Loucy (cell line): ENCODE data around the gene AGPS.
A peak's percentile ranks its signal among the peaks of the same experiment; 100 is the strongest.

Experiments
- H2AFZ ChIP-seq: fragments of 200-600 bp; sonication (generic); 2 replicates; pipeline ENCODE4 v1.6.0; 2016; ENCODE audit warnings: antibody characterized with exemption, mild to moderate bottlenecking, low read length, moderate library complexity
- H3F3A ChIP-seq: fragments of 200-600 bp; 2 replicates; pipeline ENCODE4 v1.6.0; 2016; ENCODE audit warnings: antibody characterized with exemption, low read depth, mild to moderate bottlenecking
- H3K27me3 ChIP-seq: fragments of 200-600 bp; sonication (generic); 2 replicates; pipeline ENCODE4 v1.6.1; 2014; ENCODE audit warnings: low read length, mild to moderate bottlenecking; ENCODE audit not compliant: insufficient read depth, poor library complexity, severe bottlenecking
- H3K36me3 ChIP-seq: fragments of 200-600 bp; sonication (generic); 2 replicates; pipeline ENCODE4 v1.6.1; 2016; ENCODE audit warnings: low read length; ENCODE audit not compliant: insufficient read depth
- H3K4me1 ChIP-seq: fragments of 200-600 bp; sonication (generic); 2 replicates; pipeline ENCODE4 v1.5.1; 2014; ENCODE audit warnings: low read length, mild to moderate bottlenecking; ENCODE audit not compliant: insufficient read depth, poor library complexity, severe bottlenecking
- H3K4me2 ChIP-seq: fragments of 200-600 bp; sonication (generic); 2 replicates; pipeline ENCODE4 v1.6.0; 2014; ENCODE audit warnings: antibody characterized with exemption, low read length, low read depth, mild to moderate bottlenecking; ENCODE audit not compliant: poor library complexity, severe bottlenecking
- H3K4me3 ChIP-seq: fragments of 200-600 bp; sonication (generic); 2 replicates; pipeline ENCODE4 v1.5.1; 2014; ENCODE audit warnings: low read length, mild to moderate bottlenecking, mixed read lengths; ENCODE audit not compliant: poor library complexity, severe bottlenecking
- H3K79me2 ChIP-seq: fragments of 200-600 bp; sonication (generic); 2 replicates; pipeline ENCODE4 v1.6.1; 2014; ENCODE audit warnings: low read length; ENCODE audit not compliant: insufficient read depth
- H3K9ac ChIP-seq: fragments of 200-600 bp; sonication (generic); 2 replicates; pipeline ENCODE4 v1.6.0; 2014; ENCODE audit warnings: mild to moderate bottlenecking, low read depth, low read length, moderate library complexity; ENCODE audit not compliant: poor library complexity, severe bottlenecking
- H3K9me2 ChIP-seq: fragments of 200-600 bp; sonication (generic); replicated peaks from 2 replicates; pipeline ENCODE4 v1.6.1; 2016; ENCODE audit warnings: low read depth, low read length, mixed read lengths
- H3K9me3 ChIP-seq: fragments of 200-600 bp; sonication (generic); 2 replicates; pipeline ENCODE4 v1.6.1; 2014; ENCODE audit warnings: mild to moderate bottlenecking, antibody characterized with exemption, low read length, low read depth; ENCODE audit not compliant: insufficient read depth
- H4K20me1 ChIP-seq: fragments of 200-600 bp; sonication (generic); 2 replicates; pipeline ENCODE4 v1.6.0; 2014; ENCODE audit warnings: antibody characterized with exemption, low read length, mild to moderate bottlenecking; ENCODE audit not compliant: insufficient read depth, poor library complexity, severe bottlenecking
- EZH2phosphoT487 ChIP-seq: fragments of 200-600 bp; IDR thresholded peaks from 2 replicates; pipeline ENCODE4 v1.6.1; 2018; ENCODE audit warnings: antibody characterized with exemption, mild to moderate bottlenecking, moderate library complexity, borderline replicate concordance
- TF ChIP-seq, protein P1 (sequence below): fragments of 200-600 bp; sonication (generic); conservative IDR thresholded peaks from 2 replicates; pipeline ENCODE4 v1.5.1; 2014; ENCODE audit warnings: mild to moderate bottlenecking, antibody characterized with exemption, low read length

Gene AGPS

DNA sequence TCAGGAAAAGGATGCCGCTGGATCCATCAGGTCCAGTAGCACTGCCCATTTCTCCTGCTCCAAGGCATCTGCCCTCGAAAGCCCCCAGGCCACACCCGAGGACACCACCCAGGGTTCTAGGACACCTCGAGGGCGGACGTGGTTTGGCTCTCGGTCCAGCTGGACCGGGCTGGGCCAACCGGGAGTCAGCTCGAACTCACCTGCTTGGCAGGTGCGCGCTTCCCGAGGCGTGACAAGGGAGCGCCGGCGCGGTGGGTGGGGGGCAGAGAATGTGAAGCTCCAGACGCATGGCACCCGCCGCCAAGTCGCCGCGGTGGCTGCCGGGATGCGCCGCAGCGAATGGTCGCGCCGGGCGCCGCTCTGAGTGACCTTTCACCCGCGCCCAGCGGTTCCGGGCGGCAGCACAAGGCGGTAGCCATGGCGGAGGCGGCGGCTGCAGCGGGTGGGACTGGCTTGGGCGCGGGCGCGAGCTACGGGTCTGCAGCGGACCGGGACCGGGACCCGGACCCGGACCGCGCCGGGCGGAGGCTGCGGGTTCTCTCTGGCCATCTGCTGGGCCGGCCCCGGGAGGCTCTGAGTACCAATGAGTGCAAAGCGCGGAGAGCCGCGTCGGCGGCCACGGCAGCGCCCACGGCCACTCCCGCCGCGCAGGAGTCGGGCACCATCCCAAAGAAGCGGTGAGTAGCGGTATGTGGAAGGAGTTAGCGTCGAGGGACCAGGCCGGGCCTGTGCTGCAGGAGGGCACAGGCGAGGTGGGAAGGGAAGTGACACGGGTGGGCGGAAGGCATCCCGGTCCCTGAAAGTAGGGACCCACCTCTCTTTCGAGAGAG, at the start of gene AGPS:
AGPS (plus strand) TSS at position 401 of the 830 bp plus-strand sequence; CDS start at position 418, 17 bp downstream.
- Histone ChIP-seq H3K27me3 (peaks cover 7% of the 10 kb centered on the region), H3F3A (no peaks in the 10 kb centered on the region), H4K20me1 (peaks cover 41% of the 10 kb centered on the region), H3K79me2 (peaks cover 62% of the 10 kb centered on the region), H3K4me3 (peak within 1 kb of the TSS; percentile 93), H2AFZ (peak within 1 kb of the TSS; percentile 97), H3K4me2 (peak within 1 kb of the TSS; percentile 98), H3K4me1 (peaks cover 60% of the 10 kb centered on the region), H3K9ac (peak within 1 kb of the TSS; percentile 93), H3K36me3 (no peaks in the 10 kb centered on the region), H3K9me2 (no peaks in the 10 kb centered on the region), H3K9me3 (no peaks in the 10 kb centered on the region)
- TF ChIP-seq, protein P1, sequence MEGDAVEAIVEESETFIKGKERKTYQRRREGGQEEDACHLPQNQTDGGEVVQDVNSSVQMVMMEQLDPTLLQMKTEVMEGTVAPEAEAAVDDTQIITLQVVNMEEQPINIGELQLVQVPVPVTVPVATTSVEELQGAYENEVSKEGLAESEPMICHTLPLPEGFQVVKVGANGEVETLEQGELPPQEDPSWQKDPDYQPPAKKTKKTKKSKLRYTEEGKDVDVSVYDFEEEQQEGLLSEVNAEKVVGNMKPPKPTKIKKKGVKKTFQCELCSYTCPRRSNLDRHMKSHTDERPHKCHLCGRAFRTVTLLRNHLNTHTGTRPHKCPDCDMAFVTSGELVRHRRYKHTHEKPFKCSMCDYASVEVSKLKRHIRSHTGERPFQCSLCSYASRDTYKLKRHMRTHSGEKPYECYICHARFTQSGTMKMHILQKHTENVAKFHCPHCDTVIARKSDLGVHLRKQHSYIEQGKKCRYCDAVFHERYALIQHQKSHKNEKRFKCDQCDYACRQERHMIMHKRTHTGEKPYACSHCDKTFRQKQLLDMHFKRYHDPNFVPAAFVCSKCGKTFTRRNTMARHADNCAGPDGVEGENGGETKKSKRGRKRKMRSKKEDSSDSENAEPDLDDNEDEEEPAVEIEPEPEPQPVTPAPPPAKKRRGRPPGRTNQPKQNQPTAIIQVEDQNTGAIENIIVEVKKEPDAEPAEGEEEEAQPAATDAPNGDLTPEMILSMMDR, result no peak
- TF ChIP-seq EZH2phosphoT487, result no peak

DNA sequence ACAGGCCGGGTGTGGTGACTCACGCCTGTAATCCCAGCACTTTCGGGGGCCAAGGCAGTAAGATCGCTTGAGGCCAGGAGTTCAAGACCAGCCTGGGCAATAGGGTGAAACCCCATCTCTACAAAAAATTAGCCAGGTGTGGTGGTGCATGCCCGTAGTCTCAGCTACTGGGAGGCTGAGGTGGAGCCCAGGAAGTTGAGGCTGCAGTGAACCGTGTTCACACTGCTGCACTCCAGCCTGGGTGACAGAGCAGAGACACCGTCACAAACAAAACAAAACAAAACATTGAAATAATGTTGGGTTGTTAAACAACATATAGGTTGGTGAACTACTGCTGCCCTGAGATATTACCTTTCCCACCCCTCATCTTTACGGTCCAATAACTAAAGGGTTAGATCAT, 48.8 kb upstream of the AGPS start:
- H2AFZ ChIP-seq, result no peak overlapping the region
- no peaks in the 10 kb centered on the region for H3K79me2 ChIP-seq
- TF ChIP-seq EZH2phosphoT487, result no peak
- TF ChIP-seq, protein P1, result no peak
- no peaks in the 10 kb centered on the region for H3K36me3 ChIP-seq
- no peaks in the 10 kb centered on the region for H3K9me2 ChIP-seq
- no peaks in the 10 kb centered on the region for H3K27me3 ChIP-seq
- H3K9me3 ChIP-seq, result no peaks in the 10 kb centered on the region
- no peaks in the 10 kb centered on the region for H3K4me1 ChIP-seq
- H3K9ac ChIP-seq, result no peak overlapping the region
- no peaks in the 10 kb centered on the region for H4K20me1 ChIP-seq
- H3F3A ChIP-seq, result no peaks in the 10 kb centered on the region
- H3K4me2 ChIP-seq, result no peak overlapping the region
- H3K4me3 ChIP-seq, result no peak overlapping the region

- Histone ChIP-seq H3K79me2 (no peaks in the 10 kb centered on the region), H3K4me1 (no peaks in the 10 kb centered on the region), H3K4me3 (no peak overlapping the region), H3K9ac (no peak overlapping the region), H4K20me1 (no peaks in the 10 kb centered on the region), H2AFZ (no peak overlapping the region), H3K27me3 (no peaks in the 10 kb centered on the region), H3F3A (no peaks in the 10 kb centered on the region), H3K4me2 (no peak overlapping the region), H3K36me3 (no peaks in the 10 kb centered on the region), H3K9me2 (no peaks in the 10 kb centered on the region), H3K9me3 (no peaks in the 10 kb centered on the region)
- TF ChIP-seq EZH2phosphoT487, result no peak
- TF ChIP-seq, protein P1, result peak; percentile 23; the same call in 1 of the 2 replicates
Measured at GRCh38 chr2:177344316-177344715, 48.3 kb upstream of the AGPS start.
